ENCODE measurements around the gene ZNF493. TPM values are rescaled to one million over a fixed set of nuclear protein-coding genes. Genes with fewer than 3 reads are reported as not detected.

ZNF493 gene
- total and polyA plus RNA-seq, 2 donors (not counting 3 experiments of a cell fraction or from before 2014, with no cell fraction given) = 2.4 to 8.0 TPM

- H3K9ac ChIP-seq (replicated peaks; ENCODE audit: extremely low read depth, insufficient read depth, low read length) = no peak overlapping the region
- no peaks in the 10 kb centered on the region for H3K9me3 ChIP-seq (replicated peaks; ENCODE audit: control insufficient read depth, insufficient read depth, low read length)
- no peak overlapping the region for H2AFZ ChIP-seq (ENCODE audit: low read depth, low read length)
- H3K4me2 ChIP-seq (ENCODE audit: insufficient read depth, low read length) = no peak overlapping the region
- dilution Hi-C loops (cut with MboI; ENCODE audit: extremely low pct_ligation_motif_present, low sequenced_read_pairs) = no loop called here
- no peak for DNase-seq (ENCODE audit: low read depth, low spot score)
- peaks cover 0 to 2% of the 10 kb centered on the region in 2 experiments for H3K36me3 ChIP-seq (ENCODE audit: control insufficient read depth in 2 of 2, extremely low read depth in 1 of 2, insufficient read depth in 2 of 2, low read length in 2 of 2)
- no peak for FAIRE-seq
- no peak for TF ChIP-seq MYC (IDR thresholded peaks at IDR 0.05; ENCODE audit: low read depth, low read length)
- no peak for TF ChIP-seq FOS (IDR thresholded peaks at IDR 0.05; ENCODE audit: borderline replicate concordance, insufficient read depth, low read length)
- TF ChIP-seq CTCF (IDR thresholded peaks at IDR 0.05; ENCODE audit: extremely low read depth in 1 of 2, insufficient read depth in 1 of 2, low read depth in 1 of 2, low read length in 2 of 2) = no peak
- TF ChIP-seq JUN (IDR thresholded peaks at IDR 0.05; ENCODE audit: borderline replicate concordance, insufficient read depth, insufficient read length, low read depth) = no peak
- TF ChIP-seq EZH2 (IDR thresholded peaks at IDR 0.05; ENCODE audit: borderline replicate concordance, low read depth, low read length, severe bottlenecking) = no peak
- TF ChIP-seq GATA2 (IDR thresholded peaks at IDR 0.05; ENCODE audit: insufficient read depth, insufficient read length, low read depth, low read length) = no peak
- no peaks in the 10 kb centered on the region for H3K79me2 ChIP-seq (ENCODE audit: control insufficient read depth, insufficient read depth, low read length)
- H3K4me3 ChIP-seq (replicated peaks in 1 of 3; ENCODE audit: insufficient read depth in 1 of 3, low read depth in 1 of 3, low read length in 3 of 3) = no peak overlapping the region
- no peaks in the 10 kb centered on the region for H3K27me3 ChIP-seq (ENCODE audit: control insufficient read depth in 2 of 2, insufficient read depth in 2 of 2, low read length in 2 of 2)
- ChIA-PET CTCF (no interaction called here), POLR2A (interaction anchor here (1.5 to 1.6 kb wide), 2 partner anchors 37 to 67 kb away, joined by 4 to 5 read pairs; partner anchors contain the start of genes ZNF708 and ZNF738)
- H4K20me1 ChIP-seq (replicated peaks; ENCODE audit: control insufficient read depth, extremely low read depth, insufficient read depth, low read length) = no peaks in the 10 kb centered on the region
- no peak overlapping the region for H3K27ac ChIP-seq (ENCODE audit: insufficient read depth, low read depth, low read length)
- peaks cover 2% of the 10 kb centered on the region for H3K4me1 ChIP-seq (ENCODE audit: control insufficient read depth, extremely low read depth, insufficient read depth, low read length)
- intact Hi-C loops (cut with micrococcal nuclease) = loop anchor here (5.0 kb wide), 1 partner anchor 254 kb away; the partner anchor contains the start of gene ZNF431
- H3K9me1 ChIP-seq (replicated peaks; ENCODE audit: control insufficient read depth, extremely low read depth, insufficient read depth, low read length) = no peaks in the 10 kb centered on the region
- no TSS peak for BruUV-seq (replicated peaks)
Measured at GRCh38 chr19:21396121-21396520, 812 bp upstream of the ZNF493 start.

All from endothelial cell of umbilical vein (primary cell).